Effector CD8-positive, alpha-beta T cell (primary cell): ENCODE results near the gene NPTX2.
"Not testable (repeated sequence)": the region's sequence is repeated elsewhere in the genome, so short reads cannot be mapped to it uniquely, and the experiment has no call there.

Experiments
- DNase-seq: peaks from one replicate; lab custom pipeline; 2025; lab: John Stamatoyannopoulos, UW
- total RNA-seq, 4 experiments: gene quantifications; one replicate each; lab custom pipeline; 2026; lab: John Stamatoyannopoulos, UW

Gene NPTX2, protein sequence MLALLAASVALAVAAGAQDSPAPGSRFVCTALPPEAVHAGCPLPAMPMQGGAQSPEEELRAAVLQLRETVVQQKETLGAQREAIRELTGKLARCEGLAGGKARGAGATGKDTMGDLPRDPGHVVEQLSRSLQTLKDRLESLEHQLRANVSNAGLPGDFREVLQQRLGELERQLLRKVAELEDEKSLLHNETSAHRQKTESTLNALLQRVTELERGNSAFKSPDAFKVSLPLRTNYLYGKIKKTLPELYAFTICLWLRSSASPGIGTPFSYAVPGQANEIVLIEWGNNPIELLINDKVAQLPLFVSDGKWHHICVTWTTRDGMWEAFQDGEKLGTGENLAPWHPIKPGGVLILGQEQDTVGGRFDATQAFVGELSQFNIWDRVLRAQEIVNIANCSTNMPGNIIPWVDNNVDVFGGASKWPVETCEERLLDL
- total RNA-seq, result 0 to 0.36 (median 0) reads per million in 4 experiments

DNA sequence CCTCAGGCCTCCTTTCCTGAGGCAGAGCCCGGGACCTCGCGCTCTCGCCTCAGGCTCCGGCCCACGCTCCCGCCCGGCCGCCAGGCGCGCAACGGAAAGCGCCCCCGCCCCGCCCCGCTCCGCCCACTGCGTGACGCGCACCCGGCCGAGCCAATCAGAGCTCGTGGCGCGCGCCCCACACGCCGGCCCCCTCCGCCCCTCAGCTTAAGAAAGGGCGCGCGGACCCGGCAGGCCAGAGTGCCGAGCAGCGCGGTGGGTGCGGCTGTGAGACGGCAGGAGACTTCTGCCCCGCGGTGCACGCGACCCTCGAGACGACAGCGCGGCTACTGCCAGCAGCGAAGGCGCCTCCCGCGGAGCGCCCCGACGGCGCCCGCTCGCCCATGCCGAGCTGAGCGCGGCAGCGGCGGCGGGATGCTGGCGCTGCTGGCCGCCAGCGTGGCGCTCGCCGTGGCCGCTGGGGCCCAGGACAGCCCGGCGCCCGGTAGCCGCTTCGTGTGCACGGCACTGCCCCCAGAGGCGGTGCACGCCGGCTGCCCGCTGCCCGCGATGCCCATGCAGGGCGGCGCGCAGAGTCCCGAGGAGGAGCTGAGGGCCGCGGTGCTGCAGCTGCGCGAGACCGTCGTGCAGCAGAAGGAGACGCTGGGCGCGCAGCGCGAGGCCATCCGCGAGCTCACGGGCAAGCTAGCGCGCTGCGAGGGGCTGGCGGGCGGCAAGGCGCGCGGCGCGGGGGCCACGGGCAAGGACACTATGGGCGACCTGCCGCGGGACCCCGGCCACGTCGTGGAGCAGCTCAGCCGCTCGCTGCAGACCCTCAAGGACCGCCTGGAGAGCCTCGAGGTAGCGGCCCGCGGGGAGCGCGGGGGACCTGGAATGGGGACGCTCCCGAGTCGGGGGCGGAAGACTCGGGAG, at the start of gene NPTX2:
NPTX2 (plus strand) TSS at position 235 of the 909 bp plus-strand sequence; CDS start at position 412, 177 bp downstream.
- no peak for DNase-seq

GRCh38 chr7:98567991-98568390, 49.1 kb upstream of the NPTX2 start:
- no peak for DNase-seq

DNA sequence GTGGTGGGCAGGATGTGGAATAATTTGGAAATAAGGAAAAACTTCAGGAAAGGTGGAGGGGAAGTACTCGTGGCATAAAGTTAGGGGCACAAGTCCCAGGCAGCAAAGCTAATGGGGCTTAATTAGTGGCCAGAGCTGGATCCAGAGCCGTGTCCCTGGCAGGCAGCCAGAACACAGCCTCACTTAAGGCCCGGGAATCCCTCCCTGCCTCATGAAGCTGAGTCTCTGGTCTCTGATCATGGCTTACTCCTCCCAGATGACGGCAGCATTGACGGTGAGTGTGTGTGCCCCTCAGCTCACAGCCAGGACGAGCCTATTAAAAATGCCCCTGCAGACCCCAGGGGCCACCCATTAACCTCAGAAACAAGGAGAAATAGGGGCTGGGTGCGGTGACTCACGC, 48.2 kb upstream of the NPTX2 start:
- DNase-seq, result no peak

DNA sequence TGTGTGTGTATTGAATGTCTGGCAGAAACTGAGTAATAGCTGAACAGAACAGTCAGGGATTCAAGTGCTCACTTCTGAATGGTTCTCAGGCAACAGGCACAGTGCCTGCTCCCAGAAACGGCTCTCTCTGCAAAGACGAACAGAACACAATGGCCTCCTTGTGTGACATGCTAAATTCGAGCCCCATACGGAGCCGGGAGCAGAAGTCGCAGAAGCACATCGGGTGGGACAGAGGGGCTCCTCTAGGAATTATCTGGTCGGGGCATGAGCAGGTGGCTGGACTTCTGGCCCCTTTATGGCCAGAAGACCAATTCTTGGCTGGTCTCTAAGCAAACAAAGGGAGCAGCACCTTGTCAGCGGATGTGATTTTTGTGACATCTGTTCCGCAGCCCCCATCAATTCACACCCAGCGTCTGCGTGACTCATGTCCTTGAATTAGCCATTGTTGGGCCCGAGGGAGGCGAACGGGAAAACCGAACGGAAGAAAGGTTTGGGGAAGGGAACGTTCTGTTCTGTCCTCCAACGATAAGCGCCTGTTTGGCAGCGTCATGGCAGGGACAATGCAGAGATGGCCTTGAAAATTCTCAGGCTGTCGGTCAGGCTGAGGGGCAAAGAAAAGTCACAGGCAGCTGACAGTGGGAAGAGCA, 47.3 kb upstream of the NPTX2 start:
- DNase-seq, result no peak

DNA sequence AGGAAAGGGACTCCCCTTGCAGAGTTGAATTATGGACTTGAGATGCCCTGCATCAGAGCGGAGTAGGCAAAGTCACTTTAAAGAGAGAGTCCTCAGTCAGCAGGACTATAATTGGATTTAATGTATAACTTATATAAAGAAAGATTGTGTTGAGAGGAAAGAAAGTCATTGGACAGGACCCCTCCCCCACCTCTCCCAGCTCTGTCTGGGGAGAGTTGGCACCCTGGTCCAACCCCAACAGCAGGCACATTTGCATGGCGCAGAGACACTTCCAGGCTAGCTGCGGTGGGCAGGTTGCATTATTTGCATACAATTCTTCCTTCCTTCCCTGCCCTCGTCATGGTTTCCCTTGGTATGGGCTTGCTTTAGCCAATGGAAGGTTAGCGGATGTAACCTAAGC, 46.1 kb upstream of the NPTX2 start:
- DNase-seq, result no peak

- no peak for DNase-seq
Observed at GRCh38 chr7:98571986-98572385, 45.1 kb upstream of the NPTX2 start.

- DNase-seq, result not testable (repeated sequence)
Observed at GRCh38 chr7:98572716-98573115, 44.4 kb upstream of the NPTX2 start.

GRCh38 chr7:98573816-98574215, 43.3 kb upstream of the NPTX2 start:
- no peak for DNase-seq

GRCh38 chr7:98575878-98576277, 41.2 kb upstream of the NPTX2 start:
- no peak for DNase-seq

GRCh38 chr7:98584830-98585229, 32.3 kb upstream of the NPTX2 start:
- no peak for DNase-seq

DNA sequence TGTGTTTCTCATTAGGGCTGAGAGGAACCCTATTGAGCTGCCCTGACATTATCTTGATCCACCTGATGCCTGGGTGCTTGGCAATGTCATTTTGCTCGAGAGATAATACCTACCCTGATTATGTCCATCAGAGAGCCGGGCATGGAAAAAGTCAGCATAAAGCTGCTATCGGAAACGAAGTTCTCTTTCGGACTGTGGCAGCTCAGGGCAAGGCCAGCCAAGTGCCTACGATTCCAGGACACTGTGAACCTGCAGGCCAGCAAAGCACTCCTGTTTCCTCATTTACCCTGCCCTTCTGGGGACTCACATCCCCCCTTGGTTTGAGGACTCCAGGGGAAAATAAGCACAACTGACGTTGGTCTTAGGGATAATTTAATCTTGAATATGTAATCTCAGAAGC, 25.2 kb upstream of the NPTX2 start:
- no peak for DNase-seq

- DNase-seq, result no peak
Observed at GRCh38 chr7:98594348-98594747, 22.7 kb upstream of the NPTX2 start.

DNA sequence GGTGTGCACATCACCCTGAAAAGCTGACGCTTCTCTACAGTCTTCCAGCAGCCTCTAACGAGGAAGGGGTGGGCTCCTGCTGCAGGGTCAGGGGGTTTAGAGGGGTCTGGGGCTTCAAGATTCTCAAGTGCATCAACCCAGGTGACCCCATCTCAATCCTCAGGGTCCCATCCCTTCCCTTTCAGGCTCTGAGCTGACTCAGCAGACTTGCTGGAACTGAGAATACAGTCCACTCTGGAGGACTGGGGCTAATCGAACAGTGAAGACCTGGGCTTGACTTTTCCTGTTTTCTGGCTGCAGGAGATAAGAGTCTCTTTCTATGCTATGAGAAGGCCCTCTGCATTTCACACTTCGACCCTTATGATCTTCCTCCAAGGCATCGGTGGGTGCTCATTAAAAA, 22.3 kb upstream of the NPTX2 start:
- no peak for DNase-seq

- DNase-seq, result no peak
Observed at GRCh38 chr7:98598846-98599615, 18.1 kb upstream of the NPTX2 start.

DNA sequence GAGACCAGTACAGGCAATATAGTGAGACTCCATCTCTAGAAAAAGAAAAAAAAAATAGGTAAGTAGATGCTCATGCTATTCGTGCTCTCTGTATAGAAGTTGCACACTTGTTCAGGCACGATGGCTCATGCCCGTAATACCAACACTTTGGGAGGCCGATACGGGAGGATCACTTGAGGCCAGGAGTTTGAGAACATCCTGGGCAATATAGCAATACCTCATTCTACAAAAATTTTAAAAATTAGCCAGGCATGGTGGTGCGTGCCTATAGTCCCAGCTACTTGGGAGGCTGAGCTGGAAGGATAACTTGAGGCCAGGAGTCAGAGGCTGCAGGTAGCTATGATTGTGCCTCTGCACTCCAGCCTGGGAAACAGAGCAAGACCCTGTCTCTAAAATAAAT, 17.2 kb upstream of the NPTX2 start:
- no peak for DNase-seq

DNA sequence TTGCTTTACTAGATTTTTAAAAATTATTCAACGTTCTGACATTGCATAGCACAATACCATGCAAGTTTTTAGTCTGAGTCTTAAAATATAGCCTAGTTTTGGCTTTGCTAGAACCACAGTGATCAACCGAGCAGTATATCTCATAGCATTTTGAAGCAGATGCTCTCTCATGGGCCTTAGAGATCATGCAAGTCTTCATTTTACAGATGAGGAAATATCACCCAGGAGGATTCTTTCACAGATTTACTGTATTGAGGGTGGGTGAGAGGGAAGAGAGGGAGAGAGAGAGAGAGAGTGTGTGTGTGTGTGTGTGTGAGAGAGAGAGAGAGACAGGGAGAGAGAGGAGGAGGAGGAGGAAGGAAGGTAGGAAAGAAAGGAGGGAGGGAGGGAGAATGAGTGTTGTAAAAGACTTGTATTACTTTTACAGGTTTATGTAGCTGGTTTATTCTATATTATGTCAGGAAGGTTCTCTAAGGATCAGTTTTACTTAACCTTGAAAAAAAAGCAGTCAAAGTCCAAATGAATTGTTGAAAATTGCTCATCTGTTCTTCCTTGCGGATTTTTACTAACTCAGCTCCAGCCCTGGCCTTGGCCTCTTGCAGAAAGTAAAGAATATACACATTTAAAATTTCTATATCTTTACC, 14.2 kb upstream of the NPTX2 start:
- DNase-seq, result no peak

GRCh38 chr7:98603399-98603788, 13.7 kb upstream of the NPTX2 start:
- no peak for DNase-seq

DNA sequence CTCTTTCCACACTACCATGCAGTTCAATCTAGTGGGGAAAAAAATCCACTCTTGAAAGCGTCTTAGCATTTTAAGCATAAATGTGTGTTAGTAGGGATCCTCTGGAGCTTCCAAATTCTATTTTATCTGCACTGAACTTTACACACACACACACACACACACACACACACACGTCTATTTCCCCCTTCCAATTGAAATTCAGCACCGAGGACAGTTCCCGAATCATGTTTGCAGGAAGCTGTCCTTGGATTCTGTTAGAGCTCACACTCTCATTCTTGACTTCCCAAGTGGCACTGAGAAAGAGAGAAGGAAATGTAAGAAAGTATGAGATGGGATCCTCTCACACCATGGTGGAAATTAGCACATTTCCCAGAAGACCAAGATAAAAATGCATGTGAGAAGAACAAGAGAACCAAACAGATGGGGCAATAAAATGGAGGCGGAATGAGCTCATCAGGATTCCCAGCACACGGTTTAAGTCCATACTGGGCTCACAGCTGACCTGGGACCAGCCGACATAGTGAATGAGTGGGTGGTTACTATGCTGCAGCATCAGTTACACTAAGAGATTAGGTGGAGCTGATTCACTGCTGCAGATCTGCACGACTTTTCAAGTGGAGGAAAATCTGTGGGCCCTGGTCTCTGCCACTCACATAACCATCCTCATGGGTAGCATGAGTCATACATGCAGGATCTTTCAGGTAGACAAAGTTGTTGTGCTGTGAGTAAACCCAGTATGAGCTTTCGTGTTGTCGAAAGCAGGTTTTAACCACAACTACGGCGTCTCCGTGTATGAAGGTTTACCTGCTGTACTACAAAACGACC, 3.3 kb upstream of the NPTX2 start:
- DNase-seq, result no peak

DNA sequence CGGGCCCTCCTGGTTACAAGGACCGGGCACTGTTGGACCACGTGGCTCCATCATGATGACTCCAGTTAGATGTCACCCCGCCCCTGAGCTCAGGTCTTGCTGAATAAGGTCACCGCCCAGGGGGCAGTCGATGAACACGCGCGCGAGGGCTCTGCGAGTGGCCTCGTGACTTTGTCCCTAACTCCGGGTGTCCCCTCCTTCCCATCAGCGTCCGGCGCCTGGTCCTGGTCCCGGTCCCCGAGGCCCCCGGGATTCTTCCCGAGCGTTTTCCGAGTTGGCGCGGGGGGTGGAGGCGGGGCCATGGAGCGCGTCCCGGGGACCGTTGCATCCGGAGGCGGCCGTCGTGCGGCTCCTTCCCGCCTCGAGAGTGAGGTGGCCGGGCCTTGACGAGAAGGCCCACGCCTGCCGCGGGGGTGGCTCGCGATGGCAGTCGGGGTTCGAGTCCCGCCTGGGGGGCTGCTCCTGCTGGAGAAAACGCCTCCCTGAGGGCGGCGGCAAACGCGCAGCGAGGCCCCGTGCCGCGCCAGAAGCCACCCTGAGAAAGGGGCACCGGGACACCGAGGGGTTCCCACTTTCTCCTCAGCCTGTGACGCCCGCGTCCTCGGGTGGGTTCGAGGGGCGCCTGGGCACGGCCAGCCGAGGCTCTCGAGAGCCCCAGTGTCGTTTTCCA, 569 bp upstream of the NPTX2 start:
- no peak for DNase-seq
